Activated T-helper 17 cell treated with anti-CD3 and anti-CD28 coated beads, Interleukin-2, amount 50 U/mL, for 72 hours (primary cell): Measurements from ENCODE around the gene KRI1. TPM values are rescaled to one million over a fixed set of nuclear protein-coding genes. Genes with fewer than 3 reads are reported as not detected.
A peak's percentile ranks its signal among the peaks of the same experiment; 100 is the strongest.
"Not testable (repeated sequence)": the region's sequence is repeated elsewhere in the genome, so short reads cannot be mapped to it uniquely, and the experiment has no call there.

Experiments
- ATAC-seq: fragments of 150-1000 bp; cut with Tn5 transposase; replicated peaks from 2 replicates; pipeline ENCODE4 v1.10.0; 2021; ENCODE audit warnings: mild to moderate bottlenecking, moderate library complexity
- H3K27ac Mint-ChIP-seq: one replicate; pipeline ENCODE4 v1.8.0; 2022; ENCODE audit warnings: mixed read lengths
- H3K27me3 Mint-ChIP-seq: one replicate; pipeline ENCODE4 v1.8.0; 2022; ENCODE audit warnings: mixed read lengths
- H3K36me3 Mint-ChIP-seq: one replicate; pipeline ENCODE4 v1.8.0; 2022; ENCODE audit warnings: low read depth, mild to moderate bottlenecking, mixed read lengths
- H3K4me1 Mint-ChIP-seq: one replicate; pipeline ENCODE4 v1.8.0; 2022; ENCODE audit warnings: mixed read lengths
- H3K4me3 Mint-ChIP-seq: one replicate; pipeline ENCODE4 v1.8.0; 2022; ENCODE audit warnings: mild to moderate bottlenecking, mixed read lengths
- H3K9me3 Mint-ChIP-seq: one replicate; pipeline ENCODE4 v1.8.0; 2022; ENCODE audit warnings: mixed read lengths
- total RNA-seq, 2 donors: library from RNA; stranded (reverse); gene quantifications; one replicate each; pipeline ENCODE4 v1.2.3, GENCODE V29; 2022

KRI1 gene
- total RNA-seq, 2 donors from 2014 or later, result 43.3 to 52.5 TPM

- ATAC-seq, result no peak
- no peak overlapping the region for H3K27ac Mint-ChIP-seq
- no peaks in the 10 kb centered on the region for H3K27me3 Mint-ChIP-seq
- no peaks in the 10 kb centered on the region for H3K9me3 Mint-ChIP-seq
- peaks cover 80% of the 10 kb centered on the region for H3K36me3 Mint-ChIP-seq
- H3K4me3 Mint-ChIP-seq, result no peak overlapping the region
- H3K4me1 Mint-ChIP-seq, result peaks cover 7% of the 10 kb centered on the region
Measured at GRCh38 chr19:10549733-10550132, 16.1 kb downstream of the KRI1 start.

- H3K4me1 Mint-ChIP-seq, result no peaks in the 10 kb centered on the region
- no peak overlapping the region for H3K4me3 Mint-ChIP-seq
- H3K27ac Mint-ChIP-seq, result no peak overlapping the region
- H3K27me3 Mint-ChIP-seq, result no peaks in the 10 kb centered on the region
- H3K9me3 Mint-ChIP-seq, result no peaks in the 10 kb centered on the region
- no peak for ATAC-seq
- peaks cover 75% of the 10 kb centered on the region for H3K36me3 Mint-ChIP-seq
Measured at GRCh38 chr19:10548746-10549276, 17.0 kb downstream of the KRI1 start.

GRCh38 chr19:10546817-10547216, 19.0 kb downstream of the KRI1 start:
- H3K4me3 Mint-ChIP-seq, result no peak overlapping the region
- ATAC-seq, result no peak
- H3K36me3 Mint-ChIP-seq, result peaks cover 55% of the 10 kb centered on the region
- H3K27ac Mint-ChIP-seq, result no peak overlapping the region
- H3K4me1 Mint-ChIP-seq, result no peaks in the 10 kb centered on the region
- H3K9me3 Mint-ChIP-seq, result no peaks in the 10 kb centered on the region
- no peaks in the 10 kb centered on the region for H3K27me3 Mint-ChIP-seq

GRCh38 chr19:10544753-10545251, 21.0 kb downstream of the KRI1 start:
- ATAC-seq, result no peak
- Mint-ChIP-seq H3K36me3 (peaks cover 35% of the 10 kb centered on the region), H3K9me3 (no peaks in the 10 kb centered on the region), H3K4me1 (no peaks in the 10 kb centered on the region), H3K27me3 (no peaks in the 10 kb centered on the region), H3K4me3 (peak overlapping the region; percentile 79), H3K27ac (peak overlapping the region; percentile 81)

GRCh38 chr19:10544242-10544752, 21.5 kb downstream of the KRI1 start:
- peaks cover 30% of the 10 kb centered on the region for H3K36me3 Mint-ChIP-seq
- H3K4me3 Mint-ChIP-seq, result peak overlapping the region; percentile 79
- H3K9me3 Mint-ChIP-seq, result no peaks in the 10 kb centered on the region
- peak overlapping the region; percentile 81 for H3K27ac Mint-ChIP-seq
- H3K4me1 Mint-ChIP-seq, result no peaks in the 10 kb centered on the region
- no peaks in the 10 kb centered on the region for H3K27me3 Mint-ChIP-seq
- peak; percentile 32 for ATAC-seq

- ATAC-seq, result peak; percentile 90
- Mint-ChIP-seq H3K27ac (peak within 1 kb of the TSS; percentile 81), H3K4me1 (no peaks in the 10 kb centered on the region), H3K27me3 (no peaks in the 10 kb centered on the region), H3K9me3 (no peaks in the 10 kb centered on the region), H3K4me3 (peak within 1 kb of the TSS; percentile 79), H3K36me3 (peaks cover 23% of the 10 kb centered on the region)
Measured at GRCh38 chr19:10543420-10544241, 22.2 kb downstream of the KRI1 start, which contains the start of gene ATG4D. ATG4D (plus strand) TSS chr19:10543904; CDS start chr19:10544091, 187 bp downstream.

- H3K4me1 Mint-ChIP-seq, result no peaks in the 10 kb centered on the region
- H3K27ac Mint-ChIP-seq, result peak overlapping the region; percentile 52
- H3K27me3 Mint-ChIP-seq, result peaks cover 2% of the 10 kb centered on the region
- H3K9me3 Mint-ChIP-seq, result no peaks in the 10 kb centered on the region
- peak overlapping the region; percentile 73 for H3K4me3 Mint-ChIP-seq
- H3K36me3 Mint-ChIP-seq, result peaks cover 17% of the 10 kb centered on the region
- no peak for ATAC-seq
Measured at GRCh38 chr19:10543059-10543419, 22.8 kb downstream of the KRI1 start.

- ATAC-seq, H3K36me3 Mint-ChIP-seq: not testable (repeated sequence)
Measured at GRCh38 chr19:10539016-10539415, 26.8 kb downstream of the KRI1 start.

GRCh38 chr19:10538204-10538983, 27.4 kb downstream of the KRI1 start:
- no peak overlapping the region for H3K4me3 Mint-ChIP-seq
- H3K27me3 Mint-ChIP-seq, result peaks cover 8% of the 10 kb centered on the region
- H3K36me3 Mint-ChIP-seq, result no peaks in the 10 kb centered on the region
- no peak for ATAC-seq
- no peaks in the 10 kb centered on the region for H3K9me3 Mint-ChIP-seq
- no peak overlapping the region for H3K27ac Mint-ChIP-seq
- no peaks in the 10 kb centered on the region for H3K4me1 Mint-ChIP-seq

More at GRCh38 chr19:10539016-10539415, 26.8 kb downstream of the KRI1 start:
- H3K4me1 Mint-ChIP-seq, H3K27ac Mint-ChIP-seq, H3K27me3 Mint-ChIP-seq, H3K4me3 Mint-ChIP-seq, H3K9me3 Mint-ChIP-seq: not testable (repeated sequence)

- H3K9me3 Mint-ChIP-seq, result no peaks in the 10 kb centered on the region
- H3K4me3 Mint-ChIP-seq, result no peak overlapping the region
- H3K36me3 Mint-ChIP-seq, result no peaks in the 10 kb centered on the region
- ATAC-seq, result no peak
- H3K27me3 Mint-ChIP-seq, result peaks cover 8% of the 10 kb centered on the region
- H3K4me1 Mint-ChIP-seq, result no peaks in the 10 kb centered on the region
- H3K27ac Mint-ChIP-seq, result no peak overlapping the region
Measured at GRCh38 chr19:10537668-10538067, 28.1 kb downstream of the KRI1 start.

- Mint-ChIP-seq H3K27me3 (peaks cover 8% of the 10 kb centered on the region), H3K4me1 (no peaks in the 10 kb centered on the region), H3K4me3 (no peak overlapping the region), H3K27ac (no peak overlapping the region), H3K9me3 (no peaks in the 10 kb centered on the region), H3K36me3 (no peaks in the 10 kb centered on the region)
- no peak for ATAC-seq
Measured at GRCh38 chr19:10535613-10536012, 30.2 kb downstream of the KRI1 start.

GRCh38 chr19:10533646-10534386, 32.0 kb downstream of the KRI1 start:
- Mint-ChIP-seq H3K4me3 (no peak overlapping the region), H3K27ac (no peak overlapping the region), H3K9me3 (no peaks in the 10 kb centered on the region), H3K36me3 (no peaks in the 10 kb centered on the region), H3K4me1 (no peaks in the 10 kb centered on the region), H3K27me3 (peaks cover 8% of the 10 kb centered on the region)
- ATAC-seq, result no peak

GRCh38 chr19:10532457-10532856, 33.4 kb downstream of the KRI1 start:
- no peak overlapping the region for H3K4me3 Mint-ChIP-seq
- ATAC-seq, result peak; percentile 52
- H3K9me3 Mint-ChIP-seq, result no peaks in the 10 kb centered on the region
- H3K27me3 Mint-ChIP-seq, result peaks cover 5% of the 10 kb centered on the region
- no peak overlapping the region for H3K27ac Mint-ChIP-seq
- no peaks in the 10 kb centered on the region for H3K36me3 Mint-ChIP-seq
- no peaks in the 10 kb centered on the region for H3K4me1 Mint-ChIP-seq

- not testable (repeated sequence) for H3K36me3 Mint-ChIP-seq, H3K9me3 Mint-ChIP-seq, H3K4me1 Mint-ChIP-seq, H3K27me3 Mint-ChIP-seq, H3K27ac Mint-ChIP-seq, ATAC-seq, H3K4me3 Mint-ChIP-seq
Measured at GRCh38 chr19:10526887-10527286, 38.9 kb downstream of the KRI1 start.
